CD4-positive, alpha-beta T cell treated with Interleukin-6 for 4 hours (primary cell): Measurements from ENCODE around the gene COL6A6.
"Not testable (repeated sequence)": the region's sequence is repeated elsewhere in the genome, so short reads cannot be mapped to it uniquely, and the experiment has no call there.

Experiments used
- DNase-seq: peaks from one replicate; pipeline ENCODE4 v3.0.0-alpha.2; 2020; ENCODE audit warnings: mixed read lengths

COL6A6 gene

GRCh38 chr3:130533247-130533646 lies 16.3 kb downstream of the COL6A6 start:
- DNase-seq = no peak

- DNase-seq = no peak
Observed at GRCh38 chr3:130537673-130538304, 20.8 kb downstream of the COL6A6 start.

- peak; percentile 15 for DNase-seq
Observed at GRCh38 chr3:130539005-130539404, 22.0 kb downstream of the COL6A6 start.

- no peak for DNase-seq
Observed at GRCh38 chr3:130543322-130543721, 26.3 kb downstream of the COL6A6 start.

- DNase-seq = no peak
Observed at GRCh38 chr3:130546920-130547679, 30.1 kb downstream of the COL6A6 start.

- DNase-seq = not testable (repeated sequence)
Observed at GRCh38 chr3:130547680-130548065, 30.7 kb downstream of the COL6A6 start.

- DNase-seq = no peak
Observed at GRCh38 chr3:130548356-130548755, 31.4 kb downstream of the COL6A6 start.

- DNase-seq = no peak
Observed at GRCh38 chr3:130557336-130558035, 40.5 kb downstream of the COL6A6 start.

- no peak for DNase-seq
Observed at GRCh38 chr3:130558366-130558765, 41.4 kb downstream of the COL6A6 start.

GRCh38 chr3:130565224-130565623 lies 48.2 kb downstream of the COL6A6 start:
- no peak for DNase-seq
